Thymus (tissue), 11 donors: ENCODE results near the gene OR8B8. TPM values are rescaled to one million over a fixed set of nuclear protein-coding genes. Genes with fewer than 3 reads are reported as not detected.
"Not testable (repeated sequence)": the region's sequence is repeated elsewhere in the genome, so short reads cannot be mapped to it uniquely, and the experiment has no call there.

ENCODE experiments used
- DNase-seq, 9 donors: peaks; one replicate each; pipeline ENCODE4 v3.0.0-alpha.2; 2013; ENCODE audit warnings: low spot score in 9 of 9, low read depth in 6 of 9, missing footprints in 1 of 9
- H3K27ac ChIP-seq, 2 donors: one replicate each; pipeline ENCODE4 v1.5.1; 2013; ENCODE audit warnings: control low read depth in 1 of 2, low read depth in 1 of 2, low read length in 1 of 2, mild to moderate bottlenecking in 1 of 2, moderate library complexity in 1 of 2
- H3K27me3 ChIP-seq, 2 donors: one replicate each; pipeline ENCODE4 v1.5.1; 2013; ENCODE audit warnings: low read length in 1 of 2; ENCODE audit not compliant: control insufficient read depth in 2 of 2, insufficient read depth in 1 of 2
- H3K36me3 ChIP-seq, 2 donors: one replicate each; pipeline ENCODE4 v1.5.1; 2013; ENCODE audit warnings: low read length in 1 of 2, mild to moderate bottlenecking in 1 of 2, moderate library complexity in 1 of 2; ENCODE audit not compliant: control insufficient read depth in 2 of 2, insufficient read depth in 2 of 2
- H3K4me1 ChIP-seq, 2 donors: one replicate each; pipeline ENCODE4 v1.5.1; 2013; ENCODE audit warnings: low read length in 2 of 2; ENCODE audit not compliant: control insufficient read depth in 2 of 2, insufficient read depth in 2 of 2
- H3K4me3 ChIP-seq, 2 donors: one replicate each; pipeline ENCODE4 v1.5.1; 2013; ENCODE audit warnings: low read length in 2 of 2, control low read depth in 1 of 2, mild to moderate bottlenecking in 1 of 2
- H3K9me3 ChIP-seq, 2 donors: one replicate each; pipeline ENCODE4 v1.5.1; 2013; ENCODE audit warnings: low read length in 1 of 2, mild to moderate bottlenecking in 1 of 2; ENCODE audit not compliant: control insufficient read depth in 2 of 2, insufficient read depth in 1 of 2
- WGBS: extraction: QIAGEN DNeasy Blood & Tissue Kit; methylation state at CpG from one replicate; pipeline ENCODE4 v1.1.7; 2013; 5-methylcytosine and 5-hydroxymethylcytosine counted together
- polyA plus RNA-seq: library from polyadenylated mRNA; stranded (reverse); fragments of 200-250 nt; gene quantifications from one replicate; pipeline ENCODE4 v1.2.3, GENCODE V29; 2013
- total RNA-seq: library from RNA; stranded (reverse); fragments of 120-200 nt; gene quantifications from one replicate; pipeline ENCODE4 v1.2.4, GENCODE V29; 2013
- donor health status: healthy.

OR8B8 gene
- total and polyA plus RNA-seq, 2 donors = under 0.01 TPM; not detected in 1

- Histone ChIP-seq H3K36me3 (no peaks in the 10 kb centered on the region), H3K27ac (no peak overlapping the region)
These were observed 28.6 kb upstream of the OR8B8 start for GRCh38 chr11:124474079-124474478.

GRCh38 chr11:124473476-124473875 is 28.0 kb upstream of the OR8B8 start:
- DNase-seq = no peak
- WGBS = 48% methylated on average over 1 of the region's 1 CpG

More at GRCh38 chr11:124474079-124474478, 28.6 kb upstream of the OR8B8 start:
- no peaks in the 10 kb centered on the region for H3K9me3 ChIP-seq
- no peaks in the 10 kb centered on the region for H3K27me3 ChIP-seq
- no peak for DNase-seq
- no peak overlapping the region for H3K4me3 ChIP-seq
- H3K4me1 ChIP-seq = no peaks in the 10 kb centered on the region
- WGBS = 84% methylated on average over 1 of the region's 1 CpG

GRCh38 chr11:124470561-124471227 is 25.2 kb upstream of the OR8B8 start:
- DNase-seq = no peak
- no peak overlapping the region for H3K4me3 ChIP-seq

More at GRCh38 chr11:124473476-124473875, 28.0 kb upstream of the OR8B8 start:
- no peaks in the 10 kb centered on the region for H3K4me1 ChIP-seq
- no peak overlapping the region for H3K27ac ChIP-seq
- no peak overlapping the region for H3K4me3 ChIP-seq
- no peaks in the 10 kb centered on the region for H3K36me3 ChIP-seq
- no peaks in the 10 kb centered on the region for H3K9me3 ChIP-seq
- no peaks in the 10 kb centered on the region for H3K27me3 ChIP-seq

GRCh38 chr11:124467381-124467927 is 22.0 kb upstream of the OR8B8 start:
- Histone ChIP-seq H3K4me3 (no peak overlapping the region), H3K9me3 (no peaks in the 10 kb centered on the region), H3K4me1 (no peaks in the 10 kb centered on the region), H3K36me3 (no peaks in the 10 kb centered on the region), H3K27me3 (no peaks in the 10 kb centered on the region), H3K27ac (no peak overlapping the region)
- DNase-seq = no peak
- 93% methylated on average over 8 of the region's 8 CpGs for WGBS

More at GRCh38 chr11:124470561-124471227, 25.2 kb upstream of the OR8B8 start:
- H3K9me3 ChIP-seq = no peaks in the 10 kb centered on the region
- no peaks in the 10 kb centered on the region for H3K27me3 ChIP-seq
- WGBS = 92% methylated on average over 11 of the region's 11 CpGs
- H3K36me3 ChIP-seq = no peaks in the 10 kb centered on the region
- no peaks in the 10 kb centered on the region for H3K4me1 ChIP-seq
- no peak overlapping the region for H3K27ac ChIP-seq

- 96% methylated on average over 4 of the region's 4 CpGs for WGBS
- Histone ChIP-seq H3K36me3 (no peaks in the 10 kb centered on the region), H3K27me3 (no peaks in the 10 kb centered on the region)
These were observed 19.9 kb upstream of the OR8B8 start for GRCh38 chr11:124465368-124465767.

GRCh38 chr11:124463990-124464389 is 18.5 kb upstream of the OR8B8 start:
- no peak overlapping the region for H3K27ac ChIP-seq
- 92% methylated on average over 5 of the region's 5 CpGs for WGBS
- no peaks in the 10 kb centered on the region for H3K27me3 ChIP-seq
- H3K36me3 ChIP-seq = no peaks in the 10 kb centered on the region
- no peak for DNase-seq
- no peaks in the 10 kb centered on the region for H3K9me3 ChIP-seq
- no peaks in the 10 kb centered on the region for H3K4me1 ChIP-seq
- H3K4me3 ChIP-seq = no peak overlapping the region

More at GRCh38 chr11:124465368-124465767, 19.9 kb upstream of the OR8B8 start:
- no peaks in the 10 kb centered on the region for H3K9me3 ChIP-seq
- no peak for DNase-seq
- H3K4me1 ChIP-seq = no peaks in the 10 kb centered on the region
- no peak overlapping the region for H3K27ac ChIP-seq
- no peak overlapping the region for H3K4me3 ChIP-seq

- Histone ChIP-seq H3K4me1 (no peaks in the 10 kb centered on the region), H3K4me3 (no peak overlapping the region), H3K36me3 (no peaks in the 10 kb centered on the region), H3K27ac (no peak overlapping the region), H3K9me3 (no peaks in the 10 kb centered on the region), H3K27me3 (no peaks in the 10 kb centered on the region)
- DNase-seq = no peak
- 90% methylated on average over 3 of the region's 3 CpGs for WGBS
These were observed 17.8 kb upstream of the OR8B8 start for GRCh38 chr11:124463324-124463723.

- no peak overlapping the region for H3K27ac ChIP-seq
- H3K36me3 ChIP-seq = no peaks in the 10 kb centered on the region
- 90% methylated on average over 1 of the region's 1 CpG for WGBS
- no peak for DNase-seq
- no peaks in the 10 kb centered on the region for H3K4me1 ChIP-seq
- H3K27me3 ChIP-seq = no peaks in the 10 kb centered on the region
- H3K9me3 ChIP-seq = no peaks in the 10 kb centered on the region
- no peak overlapping the region for H3K4me3 ChIP-seq
These were observed 15.0 kb upstream of the OR8B8 start for GRCh38 chr11:124460459-124460858.

GRCh38 chr11:124459379-124459778 is 13.9 kb upstream of the OR8B8 start:
- WGBS = 97% methylated on average over 7 of the region's 7 CpGs
- H3K4me3 ChIP-seq, H3K27ac ChIP-seq, H3K4me1 ChIP-seq, H3K9me3 ChIP-seq, DNase-seq, H3K36me3 ChIP-seq, H3K27me3 ChIP-seq: not testable (repeated sequence)
